Upper lobe of left lung (tissue), 4 donors: ENCODE results near the gene SFT2D2.

Experiments used
- EP300 ChIP-seq, 4 donors: sonication (generic); formaldehyde crosslinking; IDR thresholded peaks; one replicate each; pipeline ENCODE4 v1.5.1; 2017; ENCODE audit warnings: antibody characterized with exemption in 4 of 4, control low read depth in 2 of 4
- POLR2A ChIP-seq, 4 donors: fragments of 450-650 bp; IDR thresholded peaks; one replicate each; pipeline ENCODE4 v1.5.1; 2016 to 2017; ENCODE audit warnings: antibody characterized with exemption in 4 of 4, mild to moderate bottlenecking in 2 of 4
- TF ChIP-seq, protein P1 (sequence below), 6 experiments: fragments of 450-650 bp in 4 of 6; fragments of 200-600 bp in 2 of 6; sonication (generic) in 2 of 6; IDR thresholded peaks; one replicate each; pipeline ENCODE4 v1.5.1; 2016 to 2019; ENCODE audit warnings: antibody characterized with exemption in 6 of 6

DNA sequence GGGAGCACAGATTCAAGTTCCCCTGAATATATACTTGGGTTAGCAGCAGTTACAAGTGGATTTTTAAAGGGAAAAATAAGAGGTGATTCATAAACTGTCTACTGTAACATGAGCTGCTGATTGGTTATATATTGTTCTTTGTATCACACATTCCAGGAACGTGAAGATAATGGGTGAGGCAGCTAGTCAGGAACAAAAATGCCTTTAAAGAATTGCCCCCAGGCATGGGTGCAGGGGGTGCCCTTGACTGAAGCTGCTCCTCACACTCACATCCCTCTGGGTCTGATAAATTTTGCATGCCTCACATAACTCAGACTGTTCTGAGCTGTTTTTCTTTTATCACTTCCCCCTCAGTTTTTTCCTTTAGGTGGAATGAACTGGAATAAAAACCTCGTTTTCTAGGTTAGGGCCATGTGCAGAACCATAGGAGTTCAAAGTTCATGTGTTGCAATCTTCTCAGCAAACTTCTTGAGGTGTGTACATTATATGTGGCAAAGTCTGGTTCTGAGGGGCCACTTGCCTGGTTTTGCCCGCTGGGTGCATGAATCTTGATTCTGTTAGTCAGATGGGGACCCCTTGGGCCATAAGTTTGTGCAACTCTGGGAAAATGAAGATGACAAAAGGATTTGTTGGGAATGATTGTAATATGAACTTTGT is 76.0 kb downstream of the SFT2D2 start:
- TF ChIP-seq POLR2A (IDR thresholded peaks at IDR 0.05) = no peak
- TF ChIP-seq, protein P1, sequence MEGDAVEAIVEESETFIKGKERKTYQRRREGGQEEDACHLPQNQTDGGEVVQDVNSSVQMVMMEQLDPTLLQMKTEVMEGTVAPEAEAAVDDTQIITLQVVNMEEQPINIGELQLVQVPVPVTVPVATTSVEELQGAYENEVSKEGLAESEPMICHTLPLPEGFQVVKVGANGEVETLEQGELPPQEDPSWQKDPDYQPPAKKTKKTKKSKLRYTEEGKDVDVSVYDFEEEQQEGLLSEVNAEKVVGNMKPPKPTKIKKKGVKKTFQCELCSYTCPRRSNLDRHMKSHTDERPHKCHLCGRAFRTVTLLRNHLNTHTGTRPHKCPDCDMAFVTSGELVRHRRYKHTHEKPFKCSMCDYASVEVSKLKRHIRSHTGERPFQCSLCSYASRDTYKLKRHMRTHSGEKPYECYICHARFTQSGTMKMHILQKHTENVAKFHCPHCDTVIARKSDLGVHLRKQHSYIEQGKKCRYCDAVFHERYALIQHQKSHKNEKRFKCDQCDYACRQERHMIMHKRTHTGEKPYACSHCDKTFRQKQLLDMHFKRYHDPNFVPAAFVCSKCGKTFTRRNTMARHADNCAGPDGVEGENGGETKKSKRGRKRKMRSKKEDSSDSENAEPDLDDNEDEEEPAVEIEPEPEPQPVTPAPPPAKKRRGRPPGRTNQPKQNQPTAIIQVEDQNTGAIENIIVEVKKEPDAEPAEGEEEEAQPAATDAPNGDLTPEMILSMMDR (IDR thresholded peaks at IDR 0.05) = no peak
- no peak for TF ChIP-seq EP300 (IDR thresholded peaks at IDR 0.05)
